Measurements from ENCODE around the gene USP48. TPM values are rescaled to one million over a fixed set of nuclear protein-coding genes. Genes with fewer than 3 reads are reported as not detected.

The USP48 gene
- total and polyA plus RNA-seq, 2 of the 8 experiments (the other 6 are each of a cell fraction or from before 2014, with no cell fraction given) = 12.8 to 83.5 TPM

DNA sequence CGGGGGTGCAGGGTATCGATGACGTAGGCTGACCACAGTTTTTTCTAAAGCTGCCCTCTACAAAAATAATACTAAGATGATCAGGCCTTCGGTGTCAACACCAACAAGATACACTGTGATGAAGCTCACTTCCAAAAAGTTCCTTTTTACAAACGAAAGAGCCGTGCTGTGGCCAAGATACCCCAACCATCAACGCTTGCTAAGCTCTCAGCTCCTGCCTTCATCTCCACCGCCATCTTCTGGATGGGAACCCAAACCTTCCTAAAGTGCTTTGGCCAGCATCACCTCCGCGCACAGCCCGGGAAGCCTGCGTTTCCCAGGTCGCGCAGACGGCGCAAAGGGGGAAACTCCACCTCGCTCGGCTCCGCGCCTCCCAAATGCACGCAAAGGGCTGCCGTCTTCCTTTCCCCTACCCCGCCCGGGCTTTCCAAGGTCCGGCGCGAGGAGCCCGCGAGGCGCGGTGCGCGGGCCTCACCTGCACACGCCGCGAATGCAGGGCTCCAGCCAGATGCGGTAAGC is 541 bp downstream of the USP48 start:
- POLR2A ChIA-PET (ENCODE audit: partially characterized antibody) = interaction anchor here (0.6 to 3.9 kb wide), 24 partner anchors 8 to 528 kb away, joined by 3 to 26 read pairs (median 4); no protein-coding TSS in a partner anchor
- Histone ChIP-seq H3K14ac (ENCODE audit: insufficient read length) (no peak overlapping the region), H4K5ac (ENCODE audit: insufficient read length, low read depth, low read length) (peak overlapping the region; percentile 49), H2AFZ (ENCODE audit: low read length) (no peak overlapping the region), H3K9me3 (ENCODE audit: insufficient read depth in 2 of 2, low read depth in 1 of 2, low read length in 1 of 2) (no peaks in the 10 kb centered on the region), H2BK15ac (ENCODE audit: low read length) (peak overlapping the region; percentile 72; the same call in 1 of the 2 replicates), H3K56ac (replicated peaks; ENCODE audit: insufficient read length, low read depth, low read length) (peak overlapping the region; percentile 5), H3K79me1 (ENCODE audit: low read depth, low read length) (no peaks in the 10 kb centered on the region; the same call in 1 of the 2 replicates), H4K91ac (replicated peaks; ENCODE audit: insufficient read length, low read length) (peak overlapping the region; percentile 76), H3K4me1 (replicated peaks in 1 of 4; ENCODE audit: control insufficient read depth in 3 of 4, insufficient read depth in 4 of 4, low read length in 3 of 4) (peaks cover 0 to 4% (median 1%) of the 10 kb centered on the region in 4 experiments; a peak in 3 of 7 replicates), H3K36me3 (ENCODE audit: control insufficient read depth in 2 of 4, insufficient read depth in 4 of 4, low read length in 3 of 4) (no peaks in the 10 kb centered on the region), H3K4ac (replicated peaks; ENCODE audit: insufficient read length, low read depth, low read length) (peak overlapping the region; percentile 71), H4K8ac (ENCODE audit: extremely low read depth, insufficient read depth, low read length) (peak overlapping the region; percentile 81), H2BK12ac (ENCODE audit: low read depth, low read length) (peak overlapping the region; percentile 45; the same call in 1 of the 2 replicates), H3K27ac (ENCODE audit: low read depth, low read length) (peak overlapping the region; percentile 67), H2BK5ac (ENCODE audit: low read depth, low read length) (peak overlapping the region; percentile 94), H3K27me3 (replicated peaks in 1 of 4; ENCODE audit: control insufficient read depth in 3 of 4, extremely low read depth in 1 of 4, insufficient read depth in 3 of 4, low read length in 3 of 4) (no peaks in the 10 kb centered on the region), H4K20me1 (replicated peaks in 1 of 2; ENCODE audit: control insufficient read depth in 1 of 2, insufficient read depth in 2 of 2, low read length in 2 of 2) (peaks cover 0 to 3% of the 10 kb centered on the region in 2 experiments), H2AK5ac (ENCODE audit: low read depth, low read length) (no peak overlapping the region), H3K9ac (replicated peaks in 1 of 4; ENCODE audit: extremely low read depth in 1 of 4, low read depth in 3 of 4, low read length in 3 of 4) (peak overlapping the region; percentile 90 to 97 (median 93)), H3K79me2 (ENCODE audit: control insufficient read depth in 1 of 2, insufficient read depth in 2 of 2, low read length in 2 of 2) (peaks cover 38 to 52% of the 10 kb centered on the region in 2 experiments), H2BK20ac (ENCODE audit: low read length) (no peak overlapping the region), H3K23me2 (ENCODE audit: low read depth, low read length) (peaks cover 6% of the 10 kb centered on the region), H3K4me3 (ENCODE audit: extremely low read depth in 1 of 4, insufficient read depth in 2 of 4, low read depth in 3 of 4, low read length in 4 of 4) (peak overlapping the region; percentile 78 to 84 (median 80)), H2BK120ac (replicated peaks; ENCODE audit: low read depth, low read length) (no peak overlapping the region), H3K4me2 (ENCODE audit: insufficient read depth in 1 of 2, low read depth in 2 of 2, low read length in 2 of 2) (peak overlapping the region; percentile 58 to 78), H3K23ac (ENCODE audit: insufficient read length) (no peak overlapping the region), H3K18ac (ENCODE audit: extremely low read depth, low read length) (peak overlapping the region; percentile 92)
- FAIRE-seq (no peak), DNase-seq (ENCODE audit: low read depth in 1 of 2, low spot score in 2 of 2) (no peak)
- CTCF ChIA-PET (ENCODE audit: partially characterized antibody) = interaction anchor here (0.7 to 1.7 kb wide), 11 partner anchors 15 to 362 kb away, joined by 3 to 6 read pairs (median 3); no protein-coding TSS in a partner anchor
- WGBS, 2 experiments (ENCODE audit: extremely low coverage in 1 of 2, insufficient coverage in 1 of 2, insufficient read length in 1 of 2, insufficient replicate concordance in 2 of 2, low coverage in 1 of 2, low lambda C conversion rate in 2 of 2, missing lambda C conversion rate in 1 of 2) = 2% methylated on average over 37 of the region's 37 CpGs; no CpG with 5 or more reads in 1 of the 2 experiments
- TF ChIP-seq POU5F1 (IDR thresholded peaks at IDR 0.05; ENCODE audit: low read depth, low read length) (no peak), KDM4A (IDR thresholded peaks at IDR 0.05; ENCODE audit: low read depth, low read length, severe bottlenecking) (no peak), NANOG (IDR thresholded peaks at IDR 0.05; ENCODE audit: insufficient read depth, low read depth, low read length, poor library complexity, severe bottlenecking) (no peak), MAFK (IDR thresholded peaks at IDR 0.05; ENCODE audit: low read depth, low read length) (no peak), TEAD4 (IDR thresholded peaks at IDR 0.05; ENCODE audit: low read depth, low read length) (no peak), SIRT6 (IDR thresholded peaks at IDR 0.05; ENCODE audit: low read length) (no peak), RXRA (IDR thresholded peaks at IDR 0.05; ENCODE audit: insufficient read depth, low read depth, low read length) (no peak)
- TF ChIP-seq, protein P1, sequence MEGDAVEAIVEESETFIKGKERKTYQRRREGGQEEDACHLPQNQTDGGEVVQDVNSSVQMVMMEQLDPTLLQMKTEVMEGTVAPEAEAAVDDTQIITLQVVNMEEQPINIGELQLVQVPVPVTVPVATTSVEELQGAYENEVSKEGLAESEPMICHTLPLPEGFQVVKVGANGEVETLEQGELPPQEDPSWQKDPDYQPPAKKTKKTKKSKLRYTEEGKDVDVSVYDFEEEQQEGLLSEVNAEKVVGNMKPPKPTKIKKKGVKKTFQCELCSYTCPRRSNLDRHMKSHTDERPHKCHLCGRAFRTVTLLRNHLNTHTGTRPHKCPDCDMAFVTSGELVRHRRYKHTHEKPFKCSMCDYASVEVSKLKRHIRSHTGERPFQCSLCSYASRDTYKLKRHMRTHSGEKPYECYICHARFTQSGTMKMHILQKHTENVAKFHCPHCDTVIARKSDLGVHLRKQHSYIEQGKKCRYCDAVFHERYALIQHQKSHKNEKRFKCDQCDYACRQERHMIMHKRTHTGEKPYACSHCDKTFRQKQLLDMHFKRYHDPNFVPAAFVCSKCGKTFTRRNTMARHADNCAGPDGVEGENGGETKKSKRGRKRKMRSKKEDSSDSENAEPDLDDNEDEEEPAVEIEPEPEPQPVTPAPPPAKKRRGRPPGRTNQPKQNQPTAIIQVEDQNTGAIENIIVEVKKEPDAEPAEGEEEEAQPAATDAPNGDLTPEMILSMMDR (IDR thresholded peaks at IDR 0.05; ENCODE audit: control extremely low read depth in 1 of 3, insufficient read depth in 1 of 3, low read depth in 1 of 3, low read length in 3 of 3) = peak; percentile 12 to 41 (median 33); a peak in 3 of 4 replicates
- TF ChIP-seq, protein P2, sequence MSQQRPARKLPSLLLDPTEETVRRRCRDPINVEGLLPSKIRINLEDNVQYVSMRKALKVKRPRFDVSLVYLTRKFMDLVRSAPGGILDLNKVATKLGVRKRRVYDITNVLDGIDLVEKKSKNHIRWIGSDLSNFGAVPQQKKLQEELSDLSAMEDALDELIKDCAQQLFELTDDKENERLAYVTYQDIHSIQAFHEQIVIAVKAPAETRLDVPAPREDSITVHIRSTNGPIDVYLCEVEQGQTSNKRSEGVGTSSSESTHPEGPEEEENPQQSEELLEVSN (IDR thresholded peaks at IDR 0.05) = no peak
